Measurements from ENCODE around the gene AP1M1.

Gene AP1M1

DNA sequence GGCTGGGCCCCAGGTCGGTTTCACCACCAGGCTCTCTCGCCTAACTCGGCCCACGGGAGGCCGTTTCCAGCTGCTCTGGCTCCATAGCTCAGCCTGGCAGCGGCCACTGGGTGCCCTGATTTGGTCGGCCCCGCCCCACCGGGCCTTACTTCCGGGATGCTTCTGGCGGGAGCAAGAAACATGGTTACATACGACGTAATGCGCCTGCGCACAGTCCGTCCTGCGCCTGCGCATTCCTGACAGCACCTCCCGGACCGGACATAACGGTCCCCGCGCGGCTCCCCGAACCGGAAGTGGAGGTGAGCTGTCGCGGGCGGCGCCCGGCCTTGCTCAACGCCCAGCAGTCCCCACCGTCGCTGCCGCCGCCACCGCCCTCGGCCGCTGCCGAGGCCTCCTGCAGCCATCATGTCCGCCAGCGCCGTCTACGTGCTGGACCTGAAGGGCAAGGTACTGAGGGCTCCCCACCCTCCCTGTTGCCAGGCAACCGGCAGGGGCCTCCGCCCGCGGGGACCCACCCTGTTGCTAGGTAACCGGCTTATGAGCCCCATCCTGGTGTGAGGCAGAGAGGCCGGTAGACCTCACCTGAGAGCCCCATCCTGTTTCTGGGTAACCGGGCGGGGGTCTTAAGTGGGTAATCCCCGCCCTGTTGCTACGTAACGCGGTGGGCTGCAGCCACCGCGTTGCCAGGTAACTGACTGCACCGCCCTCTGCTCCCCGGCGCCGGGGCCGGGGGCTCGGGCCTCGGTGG, at the start of gene AP1M1:
Gene AP1M1, plus strand, starts transcription at position 290 of the 748 bp plus-strand sequence. Its CDS starts 116 bp downstream, at position 406.
- Histone ChIP-seq H3K27ac (ENCODE audit: low read depth in 2 of 2, low read length in 2 of 2) (peak within 1 kb of the TSS; percentile 92 to 97), H3K4me1 (ENCODE audit: control insufficient read depth in 2 of 2, insufficient read depth in 2 of 2, low read length in 2 of 2) (peaks cover 21 to 26% of the 10 kb centered on the region in 2 donors), H3K4me3 (ENCODE audit: low read length in 2 of 2) (peak within 1 kb of the TSS; percentile 93 to 95), H3K27me3 (ENCODE audit: control insufficient read depth in 2 of 2, insufficient read depth in 2 of 2, low read length in 2 of 2) (no peaks in the 10 kb centered on the region), H3K9ac (ENCODE audit: low read depth in 1 of 2, low read length in 2 of 2) (peak within 1 kb of the TSS; percentile 81 to 88), H3K9me3 (ENCODE audit: control insufficient read depth in 2 of 2, low read length in 2 of 2) (no peaks in the 10 kb centered on the region), H3K36me3 (ENCODE audit: control insufficient read depth in 2 of 2, insufficient read depth in 2 of 2, low read length in 2 of 2) (peaks cover 0 to 7% of the 10 kb centered on the region in 2 donors)

DNA sequence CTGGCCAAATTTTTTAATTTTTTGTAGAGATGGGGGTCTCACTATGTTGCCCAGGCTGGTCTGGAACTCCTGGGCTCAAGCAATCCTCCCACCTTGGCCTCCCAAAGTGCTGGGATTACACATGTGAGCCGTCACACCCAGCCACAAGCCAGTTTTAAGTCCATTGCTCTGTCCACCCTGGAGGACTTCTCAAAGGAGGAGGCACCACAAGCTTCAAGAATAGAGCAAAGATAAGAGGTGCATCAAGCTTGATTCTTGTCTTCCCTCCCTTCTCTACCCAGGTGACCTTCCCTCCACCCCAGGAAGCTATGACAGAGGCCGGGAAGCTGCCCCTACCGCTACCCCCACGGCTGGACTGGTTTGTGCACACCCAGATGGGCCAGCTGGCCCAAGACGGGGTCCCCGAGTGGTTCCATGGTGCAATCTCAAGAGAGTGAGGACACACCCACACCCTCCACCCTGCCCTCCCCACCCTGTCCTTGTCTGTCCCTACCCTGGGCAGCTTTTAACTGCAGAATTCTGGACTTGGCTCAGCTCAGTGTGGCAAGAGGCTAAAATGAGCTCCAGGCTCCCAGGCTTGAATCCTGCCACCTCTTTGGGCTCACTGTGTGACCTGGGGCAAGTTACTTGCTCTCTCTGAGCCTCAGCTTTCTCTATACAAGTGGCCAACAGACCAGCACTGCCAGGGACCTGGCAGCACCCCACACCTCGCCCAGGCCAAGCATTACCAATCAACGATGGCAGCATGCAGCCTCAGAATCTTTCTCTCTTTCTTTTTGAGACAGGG, 49.1 kb upstream of the AP1M1 start:
- peaks cover 14 to 23% of the 10 kb centered on the region in 2 donors for H3K36me3 ChIP-seq (ENCODE audit: control insufficient read depth in 2 of 2, insufficient read depth in 2 of 2, low read length in 2 of 2)
- peak overlapping the region in 1 of 2 donors; percentile 48 for H3K27ac ChIP-seq (ENCODE audit: low read depth in 2 of 2, low read length in 2 of 2)
- H3K9me3 ChIP-seq (ENCODE audit: control insufficient read depth in 2 of 2, low read length in 2 of 2), result no peaks in the 10 kb centered on the region
- H3K9ac ChIP-seq (ENCODE audit: low read depth in 1 of 2, low read length in 2 of 2), result no peak overlapping the region
- H3K4me3 ChIP-seq (ENCODE audit: low read length in 2 of 2), result no peak overlapping the region
- H3K4me1 ChIP-seq (ENCODE audit: control insufficient read depth in 2 of 2, insufficient read depth in 2 of 2, low read length in 2 of 2), result peaks cover 2 to 9% of the 10 kb centered on the region in 2 donors
- no peaks in the 10 kb centered on the region for H3K27me3 ChIP-seq (ENCODE audit: control insufficient read depth in 2 of 2, insufficient read depth in 2 of 2, low read length in 2 of 2)

DNA sequence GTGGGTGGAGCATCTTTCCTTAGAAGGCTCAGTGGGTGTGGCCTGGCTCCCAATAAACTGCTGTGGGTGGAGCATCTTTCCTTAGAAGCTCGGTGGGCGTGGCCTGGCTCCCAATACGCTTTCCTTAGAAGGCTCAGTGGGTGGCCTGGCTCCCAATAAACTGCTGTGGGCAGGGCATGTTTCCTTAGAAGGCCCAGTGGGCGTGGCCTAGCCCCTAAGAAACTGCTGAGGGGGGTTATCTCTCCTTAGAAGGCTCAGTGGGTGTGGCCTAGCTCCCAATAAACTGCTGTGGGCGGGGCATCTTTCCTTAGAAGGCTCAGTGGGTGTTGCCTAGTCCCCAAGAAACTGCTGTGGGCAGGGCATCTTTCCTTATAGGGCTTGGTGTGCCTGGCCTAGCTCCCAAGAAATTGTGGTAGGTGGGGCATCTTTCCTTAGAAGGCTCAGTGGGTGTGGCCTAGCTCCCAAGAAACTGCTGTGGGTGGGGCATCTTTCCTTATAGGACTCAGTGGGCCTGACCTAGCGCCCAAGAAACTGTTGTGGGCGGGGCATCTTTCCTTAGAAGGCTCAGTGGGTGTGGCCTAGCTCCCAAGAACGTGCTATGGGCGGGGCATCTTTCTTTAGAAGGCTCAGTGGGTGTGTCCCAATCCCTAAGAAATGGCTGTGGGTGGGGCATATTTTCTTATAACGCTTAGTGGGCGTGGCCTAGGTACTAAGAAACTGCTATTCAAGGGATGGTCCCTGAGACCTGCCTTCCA, 44.0 kb upstream of the AP1M1 start:
- Histone ChIP-seq H3K9ac (ENCODE audit: low read depth in 1 of 2, low read length in 2 of 2) (no peak overlapping the region), H3K27ac (ENCODE audit: low read depth in 2 of 2, low read length in 2 of 2) (no peak overlapping the region), H3K27me3 (ENCODE audit: control insufficient read depth in 2 of 2, insufficient read depth in 2 of 2, low read length in 2 of 2) (no peaks in the 10 kb centered on the region), H3K4me3 (ENCODE audit: low read length in 2 of 2) (no peak overlapping the region), H3K36me3 (ENCODE audit: control insufficient read depth in 2 of 2, insufficient read depth in 2 of 2, low read length in 2 of 2) (peaks cover 31 to 54% of the 10 kb centered on the region in 2 donors), H3K9me3 (ENCODE audit: control insufficient read depth in 2 of 2, low read length in 2 of 2) (no peaks in the 10 kb centered on the region), H3K4me1 (ENCODE audit: control insufficient read depth in 2 of 2, insufficient read depth in 2 of 2, low read length in 2 of 2) (peaks cover 0 to 3% of the 10 kb centered on the region in 2 donors)

DNA sequence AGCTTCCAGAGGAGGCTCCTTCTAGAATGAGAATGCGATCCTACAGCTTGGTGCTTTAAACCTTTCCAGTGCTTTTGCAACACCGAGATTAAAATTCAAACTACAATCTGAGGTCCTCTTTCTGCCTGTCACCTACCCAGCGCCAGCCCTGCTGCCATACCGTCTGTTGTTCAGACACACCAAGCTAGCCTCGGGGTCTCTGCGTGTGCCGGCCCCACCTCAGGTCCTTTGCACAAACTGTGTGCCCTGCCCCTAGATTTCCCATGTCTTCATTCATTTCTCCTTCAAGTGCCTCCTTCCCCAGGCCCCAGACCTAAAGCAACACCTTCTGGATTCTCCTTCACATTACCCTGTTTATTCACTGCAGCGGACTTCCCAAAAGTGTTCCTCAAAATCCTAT, 43.2 kb upstream of the AP1M1 start:
- H3K27me3 ChIP-seq (ENCODE audit: control insufficient read depth in 2 of 2, insufficient read depth in 2 of 2, low read length in 2 of 2), result no peaks in the 10 kb centered on the region
- no peak overlapping the region for H3K4me3 ChIP-seq (ENCODE audit: low read length in 2 of 2)
- H3K36me3 ChIP-seq (ENCODE audit: control insufficient read depth in 2 of 2, insufficient read depth in 2 of 2, low read length in 2 of 2), result peaks cover 31 to 51% of the 10 kb centered on the region in 2 donors
- H3K4me1 ChIP-seq (ENCODE audit: control insufficient read depth in 2 of 2, insufficient read depth in 2 of 2, low read length in 2 of 2), result no peaks in the 10 kb centered on the region
- no peak overlapping the region for H3K27ac ChIP-seq (ENCODE audit: low read depth in 2 of 2, low read length in 2 of 2)
- H3K9ac ChIP-seq (ENCODE audit: low read depth in 1 of 2, low read length in 2 of 2), result no peak overlapping the region
- H3K9me3 ChIP-seq (ENCODE audit: control insufficient read depth in 2 of 2, low read length in 2 of 2), result no peaks in the 10 kb centered on the region

DNA sequence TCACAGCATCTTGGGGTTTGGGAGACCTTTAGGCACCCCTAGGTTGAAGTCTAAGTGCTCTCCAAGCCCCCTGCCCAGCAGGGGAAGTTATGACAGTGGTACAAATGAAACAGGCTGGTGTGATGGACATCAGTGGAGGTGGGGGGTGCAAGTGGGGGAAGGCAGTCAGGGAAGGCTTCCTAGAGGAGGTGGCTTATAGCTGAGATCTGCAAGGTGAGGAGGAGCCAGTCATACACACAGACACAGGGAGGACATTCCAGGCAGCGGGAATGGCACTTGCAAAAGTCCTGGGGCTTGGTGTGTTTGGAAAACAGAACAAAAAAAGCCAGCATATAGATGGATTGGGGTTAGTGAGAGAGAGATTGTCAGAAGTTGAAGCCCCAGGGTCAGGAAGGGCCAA, 42.6 kb upstream of the AP1M1 start:
- no peak overlapping the region for H3K9ac ChIP-seq (ENCODE audit: low read depth in 1 of 2, low read length in 2 of 2)
- H3K27me3 ChIP-seq (ENCODE audit: control insufficient read depth in 2 of 2, insufficient read depth in 2 of 2, low read length in 2 of 2), result no peaks in the 10 kb centered on the region
- H3K4me3 ChIP-seq (ENCODE audit: low read length in 2 of 2), result no peak overlapping the region
- H3K9me3 ChIP-seq (ENCODE audit: control insufficient read depth in 2 of 2, low read length in 2 of 2), result no peaks in the 10 kb centered on the region
- H3K4me1 ChIP-seq (ENCODE audit: control insufficient read depth in 2 of 2, insufficient read depth in 2 of 2, low read length in 2 of 2), result no peaks in the 10 kb centered on the region
- peak overlapping the region in 1 of 2 donors; percentile 4 for H3K27ac ChIP-seq (ENCODE audit: low read depth in 2 of 2, low read length in 2 of 2)
- peaks cover 31 to 51% of the 10 kb centered on the region in 2 donors for H3K36me3 ChIP-seq (ENCODE audit: control insufficient read depth in 2 of 2, insufficient read depth in 2 of 2, low read length in 2 of 2)

DNA sequence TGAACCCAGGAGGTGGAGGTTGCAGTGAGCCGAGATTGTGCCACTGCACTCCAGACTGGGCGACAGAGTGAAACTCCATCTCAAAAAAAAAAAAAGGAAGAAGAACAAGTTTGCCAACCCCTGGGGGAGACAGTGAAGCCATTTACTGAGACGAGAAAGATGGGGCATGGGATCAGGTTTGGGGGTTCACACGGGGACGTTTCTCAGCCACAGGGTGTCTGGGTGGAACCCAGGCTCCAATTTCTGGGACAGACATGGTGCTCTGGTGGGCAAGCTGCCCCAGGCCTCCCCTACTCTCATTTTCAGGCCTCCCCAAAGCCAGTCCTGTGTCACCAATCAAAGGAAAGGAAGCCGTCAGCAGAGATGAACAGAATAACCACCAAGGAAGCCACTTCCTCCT, 40.8 kb upstream of the AP1M1 start:
- H3K4me1 ChIP-seq (ENCODE audit: control insufficient read depth in 2 of 2, insufficient read depth in 2 of 2, low read length in 2 of 2), result no peaks in the 10 kb centered on the region
- no peaks in the 10 kb centered on the region for H3K27me3 ChIP-seq (ENCODE audit: control insufficient read depth in 2 of 2, insufficient read depth in 2 of 2, low read length in 2 of 2)
- no peak overlapping the region for H3K9ac ChIP-seq (ENCODE audit: low read depth in 1 of 2, low read length in 2 of 2)
- no peak overlapping the region for H3K4me3 ChIP-seq (ENCODE audit: low read length in 2 of 2)
- no peaks in the 10 kb centered on the region for H3K9me3 ChIP-seq (ENCODE audit: control insufficient read depth in 2 of 2, low read length in 2 of 2)
- peaks cover 28 to 48% of the 10 kb centered on the region in 2 donors for H3K36me3 ChIP-seq (ENCODE audit: control insufficient read depth in 2 of 2, insufficient read depth in 2 of 2, low read length in 2 of 2)
- H3K27ac ChIP-seq (ENCODE audit: low read depth in 2 of 2, low read length in 2 of 2), result no peak overlapping the region

DNA sequence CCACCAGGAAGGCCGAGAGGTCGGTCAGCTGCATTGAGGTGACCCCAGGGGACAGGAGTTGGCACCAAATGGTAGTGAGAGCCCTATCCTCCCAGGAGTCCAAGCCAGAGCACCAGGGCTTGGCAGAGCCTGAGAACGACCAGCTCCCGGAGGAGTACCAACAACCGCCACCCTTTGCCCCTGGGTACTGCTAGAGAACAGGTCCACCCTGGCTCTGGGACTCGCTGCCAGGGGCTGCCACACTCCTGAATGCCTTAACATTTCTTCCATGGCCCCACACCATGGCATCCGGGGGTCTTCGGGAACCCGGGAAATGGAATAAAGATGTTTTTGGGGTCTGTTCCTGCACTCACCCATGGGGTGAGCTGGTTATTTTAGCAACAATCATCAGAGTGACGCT, 40.1 kb upstream of the AP1M1 start:
- H3K4me1 ChIP-seq (ENCODE audit: control insufficient read depth in 2 of 2, insufficient read depth in 2 of 2, low read length in 2 of 2), result no peaks in the 10 kb centered on the region
- peaks cover 25 to 44% of the 10 kb centered on the region in 2 donors for H3K36me3 ChIP-seq (ENCODE audit: control insufficient read depth in 2 of 2, insufficient read depth in 2 of 2, low read length in 2 of 2)
- H3K27ac ChIP-seq (ENCODE audit: low read depth in 2 of 2, low read length in 2 of 2), result no peak overlapping the region
- H3K9ac ChIP-seq (ENCODE audit: low read depth in 1 of 2, low read length in 2 of 2), result no peak overlapping the region
- H3K4me3 ChIP-seq (ENCODE audit: low read length in 2 of 2), result no peak overlapping the region
- H3K27me3 ChIP-seq (ENCODE audit: control insufficient read depth in 2 of 2, insufficient read depth in 2 of 2, low read length in 2 of 2), result no peaks in the 10 kb centered on the region
- no peaks in the 10 kb centered on the region for H3K9me3 ChIP-seq (ENCODE audit: control insufficient read depth in 2 of 2, low read length in 2 of 2)

DNA sequence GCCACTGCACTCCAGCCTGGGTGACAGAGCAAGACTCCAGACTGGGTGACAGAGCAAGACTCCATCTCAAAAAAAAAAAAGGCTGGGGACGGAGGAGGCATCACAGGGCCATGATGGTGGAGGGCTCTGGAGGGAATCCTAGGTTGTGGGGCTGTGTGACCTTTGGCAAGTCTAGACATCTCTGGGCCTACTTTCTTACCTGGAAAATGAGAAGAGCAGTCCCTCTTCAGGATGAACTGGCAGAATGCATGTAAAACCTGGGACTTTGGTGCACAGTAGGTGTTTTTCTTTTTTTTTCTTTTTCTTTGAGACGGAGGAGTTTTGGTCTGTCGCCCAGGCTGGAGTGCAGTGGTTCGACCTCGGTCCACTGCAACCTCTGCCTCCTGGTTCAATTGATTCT, 38.1 kb upstream of the AP1M1 start:
- Histone ChIP-seq H3K27me3 (ENCODE audit: control insufficient read depth in 2 of 2, insufficient read depth in 2 of 2, low read length in 2 of 2) (no peaks in the 10 kb centered on the region), H3K4me1 (ENCODE audit: control insufficient read depth in 2 of 2, insufficient read depth in 2 of 2, low read length in 2 of 2) (peaks cover 0 to 2% of the 10 kb centered on the region in 2 donors), H3K9ac (ENCODE audit: low read depth in 1 of 2, low read length in 2 of 2) (no peak overlapping the region), H3K9me3 (ENCODE audit: control insufficient read depth in 2 of 2, low read length in 2 of 2) (no peaks in the 10 kb centered on the region), H3K27ac (ENCODE audit: low read depth in 2 of 2, low read length in 2 of 2) (no peak overlapping the region), H3K4me3 (ENCODE audit: low read length in 2 of 2) (no peak overlapping the region), H3K36me3 (ENCODE audit: control insufficient read depth in 2 of 2, insufficient read depth in 2 of 2, low read length in 2 of 2) (peaks cover 7 to 25% of the 10 kb centered on the region in 2 donors)

DNA sequence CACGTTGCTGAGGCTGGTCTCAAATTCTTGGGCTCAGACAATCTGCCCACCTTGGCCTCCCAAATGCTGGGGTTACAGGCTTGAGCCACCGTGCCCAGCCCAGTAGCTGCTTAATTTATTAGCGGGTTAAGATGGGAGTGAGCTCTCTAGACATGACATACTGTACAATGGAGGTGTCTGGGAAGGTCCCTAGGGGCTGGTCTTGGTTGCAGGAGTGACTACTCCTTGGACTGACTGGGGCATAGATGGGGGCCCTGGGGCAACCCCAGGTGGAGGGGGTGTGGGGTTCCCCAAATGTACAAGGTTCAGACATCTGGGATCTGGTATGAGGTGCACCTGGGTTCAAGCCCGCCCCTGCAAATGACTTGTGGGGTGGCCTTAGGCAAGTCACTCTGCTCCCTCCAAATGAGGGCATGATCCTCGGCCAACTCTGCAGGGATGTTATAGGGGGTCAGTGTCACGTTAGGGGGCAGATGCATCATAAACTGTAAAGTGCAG, 37.2 kb upstream of the AP1M1 start:
- no peak overlapping the region for H3K9ac ChIP-seq (ENCODE audit: low read depth in 1 of 2, low read length in 2 of 2)
- H3K27ac ChIP-seq (ENCODE audit: low read depth in 2 of 2, low read length in 2 of 2), result no peak overlapping the region
- H3K9me3 ChIP-seq (ENCODE audit: control insufficient read depth in 2 of 2, low read length in 2 of 2), result no peaks in the 10 kb centered on the region
- H3K27me3 ChIP-seq (ENCODE audit: control insufficient read depth in 2 of 2, insufficient read depth in 2 of 2, low read length in 2 of 2), result no peaks in the 10 kb centered on the region
- peaks cover 0 to 3% of the 10 kb centered on the region in 2 donors for H3K4me1 ChIP-seq (ENCODE audit: control insufficient read depth in 2 of 2, insufficient read depth in 2 of 2, low read length in 2 of 2)
- H3K4me3 ChIP-seq (ENCODE audit: low read length in 2 of 2), result no peak overlapping the region
- peaks cover 0 to 17% of the 10 kb centered on the region in 2 donors for H3K36me3 ChIP-seq (ENCODE audit: control insufficient read depth in 2 of 2, insufficient read depth in 2 of 2, low read length in 2 of 2)
